Epithelial cell of proximal tubule (primary cell): ENCODE measurements around the gene POLR2J. TPM values are rescaled to one million over a fixed set of nuclear protein-coding genes. Genes with fewer than 3 reads are reported as not detected.
A peak's percentile ranks its signal among the peaks of the same experiment; 100 is the strongest.

ENCODE experiments used
- DNase-seq: peaks from one replicate; pipeline ENCODE4 v3.0.0-alpha.2; 2011; ENCODE audit warnings: low read depth
- H3K4me3 ChIP-seq: 2 replicates; pipeline ENCODE4 v1.5.1; 2011; ENCODE audit warnings: low read depth, mild to moderate bottlenecking, low read length
- total RNA-seq: library from RNA; depleted of rRNA; stranded (reverse); fragments of >200 nt; gene quantifications from 2 replicates; pipeline ENCODE4 v1.2.3, GENCODE V29; 2015
- TF ChIP-seq, protein P1 (sequence below): conservative IDR thresholded peaks from 2 replicates; pipeline ENCODE4 v1.5.1; 2012; ENCODE audit warnings: low read depth, mild to moderate bottlenecking, low read length

Gene POLR2J
- total RNA-seq, 1 donor from 2014 or later, result 32.8 TPM

DNA sequence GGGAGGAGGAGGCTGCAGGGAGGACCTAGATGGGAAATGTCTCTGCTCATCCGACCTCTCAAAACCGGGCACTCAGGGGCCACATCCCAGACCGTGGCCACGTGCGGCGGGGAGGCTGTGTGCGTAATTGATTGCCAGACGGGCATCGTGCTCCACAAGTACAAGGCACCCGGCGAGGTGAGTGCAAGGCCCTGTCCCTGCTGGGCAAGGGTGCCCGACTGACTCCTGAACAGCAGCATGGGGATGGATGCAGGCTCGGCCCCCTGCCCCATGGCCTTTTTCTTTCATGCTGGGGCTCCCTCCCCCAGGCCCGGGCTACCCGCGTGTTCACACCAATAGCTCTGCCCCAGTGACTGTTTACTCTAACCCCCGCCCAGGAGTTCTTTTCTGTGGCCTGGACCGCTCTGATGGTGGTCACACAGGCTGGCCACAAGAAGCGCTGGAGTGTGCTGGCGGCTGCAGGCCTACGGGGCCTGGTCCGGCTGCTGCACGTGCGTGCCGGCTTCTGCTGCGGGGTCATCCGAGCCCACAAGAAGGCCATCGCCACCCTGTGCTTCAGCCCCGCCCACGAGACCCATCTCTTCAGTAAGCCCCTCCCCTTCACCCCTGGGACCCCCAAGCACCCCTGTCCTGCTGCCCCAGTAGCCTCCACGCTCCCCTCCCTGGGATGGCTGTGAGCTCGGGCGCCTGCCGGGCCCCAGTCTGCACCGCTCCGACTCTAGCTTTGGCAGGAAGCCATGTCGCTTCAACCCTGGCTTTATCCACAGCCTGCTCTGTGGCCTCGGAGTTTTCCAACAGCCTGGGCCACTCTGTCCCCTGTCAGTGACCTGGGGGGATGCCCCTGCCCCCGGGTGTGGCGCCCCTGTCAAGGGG is 10.0 kb downstream of the POLR2J start:
- no peak overlapping the region for H3K4me3 ChIP-seq
- DNase-seq, result no peak
- TF ChIP-seq, protein P1, sequence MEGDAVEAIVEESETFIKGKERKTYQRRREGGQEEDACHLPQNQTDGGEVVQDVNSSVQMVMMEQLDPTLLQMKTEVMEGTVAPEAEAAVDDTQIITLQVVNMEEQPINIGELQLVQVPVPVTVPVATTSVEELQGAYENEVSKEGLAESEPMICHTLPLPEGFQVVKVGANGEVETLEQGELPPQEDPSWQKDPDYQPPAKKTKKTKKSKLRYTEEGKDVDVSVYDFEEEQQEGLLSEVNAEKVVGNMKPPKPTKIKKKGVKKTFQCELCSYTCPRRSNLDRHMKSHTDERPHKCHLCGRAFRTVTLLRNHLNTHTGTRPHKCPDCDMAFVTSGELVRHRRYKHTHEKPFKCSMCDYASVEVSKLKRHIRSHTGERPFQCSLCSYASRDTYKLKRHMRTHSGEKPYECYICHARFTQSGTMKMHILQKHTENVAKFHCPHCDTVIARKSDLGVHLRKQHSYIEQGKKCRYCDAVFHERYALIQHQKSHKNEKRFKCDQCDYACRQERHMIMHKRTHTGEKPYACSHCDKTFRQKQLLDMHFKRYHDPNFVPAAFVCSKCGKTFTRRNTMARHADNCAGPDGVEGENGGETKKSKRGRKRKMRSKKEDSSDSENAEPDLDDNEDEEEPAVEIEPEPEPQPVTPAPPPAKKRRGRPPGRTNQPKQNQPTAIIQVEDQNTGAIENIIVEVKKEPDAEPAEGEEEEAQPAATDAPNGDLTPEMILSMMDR, result no peak

DNA sequence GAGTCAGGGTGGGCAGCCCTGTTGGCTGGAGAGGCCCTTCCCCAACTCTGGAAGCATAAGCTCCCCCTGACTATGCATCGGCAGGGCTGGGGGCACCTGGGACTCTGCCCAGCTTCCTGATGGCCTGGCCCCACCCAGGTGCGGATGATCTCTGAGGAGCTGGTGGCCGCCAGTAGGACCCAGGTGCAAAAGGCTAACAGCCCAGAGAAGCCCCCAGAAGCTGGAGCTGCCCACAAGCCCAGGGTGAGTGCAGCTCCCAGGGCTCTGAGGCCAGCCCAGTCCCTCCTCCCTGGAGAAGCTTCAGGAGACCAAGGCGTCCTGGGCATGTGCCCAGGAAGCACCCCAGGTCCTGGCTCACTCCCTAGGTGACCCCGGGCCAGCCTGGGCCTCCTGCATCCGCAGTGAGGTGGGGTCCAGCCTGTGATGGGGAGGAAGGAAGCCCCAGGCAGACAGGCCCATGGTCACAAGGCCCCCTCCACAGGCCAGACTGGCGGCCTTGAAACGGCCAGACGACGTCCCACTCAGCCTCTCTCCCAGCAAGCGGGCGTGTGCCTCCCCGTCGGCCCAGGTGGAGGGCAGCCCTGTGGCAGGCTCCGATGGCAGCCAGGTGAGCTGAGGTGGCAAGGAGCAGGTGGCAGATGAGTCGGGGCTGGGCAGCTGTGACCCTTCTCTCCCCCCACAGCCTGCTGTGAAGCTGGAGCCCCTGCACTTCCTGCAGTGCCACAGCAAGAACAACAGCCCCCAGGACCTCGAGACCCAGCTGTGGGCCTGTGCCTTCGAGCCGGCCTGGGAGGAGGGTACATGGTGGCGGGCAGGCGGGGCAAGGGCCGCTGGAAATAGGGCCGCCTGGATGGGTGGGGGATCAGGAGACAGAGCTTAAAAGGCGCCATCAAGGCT is 10.9 kb downstream of the POLR2J start:
- DNase-seq, result no peak
- H3K4me3 ChIP-seq, result no peak overlapping the region
- TF ChIP-seq, protein P1, result no peak

DNA sequence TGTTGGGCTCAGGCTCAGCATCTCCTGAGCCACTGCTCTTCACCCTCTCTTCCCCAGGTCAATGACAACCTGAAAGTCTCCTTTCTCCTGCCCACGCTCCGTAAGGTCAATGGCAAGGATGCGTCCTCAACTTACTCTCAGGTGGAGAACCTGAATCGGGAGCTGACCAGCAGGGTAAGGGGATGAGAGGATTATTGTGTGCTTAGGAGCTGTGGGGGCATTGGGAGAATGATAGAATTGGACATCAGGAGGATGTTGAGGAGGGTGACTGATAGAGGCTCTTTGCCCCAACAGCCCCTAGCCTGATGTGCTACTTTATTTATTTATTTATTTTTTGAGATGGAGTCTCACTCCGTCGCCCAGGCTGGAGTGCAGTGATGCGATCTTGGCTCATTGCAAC is 12.6 kb downstream of the POLR2J start:
- no peak overlapping the region for H3K4me3 ChIP-seq

DNA sequence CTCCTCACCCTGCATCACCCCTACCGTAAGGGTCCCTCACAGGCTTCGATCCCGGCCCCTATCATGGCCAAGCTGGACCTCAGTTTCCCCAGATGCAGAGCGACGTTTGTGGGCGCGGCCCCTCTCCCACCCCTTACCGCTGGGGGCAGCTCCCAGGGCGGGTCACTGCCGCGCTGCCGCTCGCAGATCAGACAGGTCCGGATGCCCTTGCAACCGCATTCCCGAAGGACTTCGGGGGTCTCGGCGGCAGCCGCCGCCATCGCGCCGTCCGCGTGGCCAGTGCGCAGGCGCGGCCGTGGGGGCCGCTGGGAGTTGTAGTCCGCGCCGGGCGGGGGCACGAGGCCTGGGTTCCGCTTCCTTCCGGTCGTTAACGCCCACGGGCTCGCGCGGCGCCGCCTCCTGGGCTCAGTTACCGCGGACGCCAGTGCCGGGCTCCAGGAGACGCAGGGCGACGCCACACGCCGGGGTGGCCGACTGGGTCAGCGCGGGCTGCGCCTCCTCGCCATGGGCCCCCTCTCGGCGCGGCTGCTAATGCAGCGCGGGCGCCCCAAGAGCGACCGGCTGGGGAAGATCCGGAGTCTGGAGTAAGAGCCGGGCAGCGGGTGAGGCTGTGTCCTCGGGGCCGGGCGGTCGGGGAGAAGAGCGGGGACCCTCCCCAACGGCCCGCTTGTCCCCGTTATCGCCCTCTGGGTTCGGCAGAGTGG is 14.0 kb downstream of the POLR2J start, which contains the start of the genes ALKBH4 and LRWD1:
Gene ALKBH4, minus strand, starts transcription at position 287 of the 704 bp plus-strand sequence. Its CDS starts 27 bp downstream, at position 260.
Gene LRWD1, plus strand, starts transcription at position 408 of the 704 bp plus-strand sequence. Its CDS starts 97 bp downstream, at position 505.
- TF ChIP-seq, protein P1, result peak; percentile 10
- DNase-seq, result no peak
- H3K4me3 ChIP-seq, result peak within 1 kb of the TSS; percentile 100

More for the DNA sequence above, 12.6 kb downstream of the POLR2J start:
- no peak for DNase-seq
- TF ChIP-seq, protein P1, result no peak

DNA sequence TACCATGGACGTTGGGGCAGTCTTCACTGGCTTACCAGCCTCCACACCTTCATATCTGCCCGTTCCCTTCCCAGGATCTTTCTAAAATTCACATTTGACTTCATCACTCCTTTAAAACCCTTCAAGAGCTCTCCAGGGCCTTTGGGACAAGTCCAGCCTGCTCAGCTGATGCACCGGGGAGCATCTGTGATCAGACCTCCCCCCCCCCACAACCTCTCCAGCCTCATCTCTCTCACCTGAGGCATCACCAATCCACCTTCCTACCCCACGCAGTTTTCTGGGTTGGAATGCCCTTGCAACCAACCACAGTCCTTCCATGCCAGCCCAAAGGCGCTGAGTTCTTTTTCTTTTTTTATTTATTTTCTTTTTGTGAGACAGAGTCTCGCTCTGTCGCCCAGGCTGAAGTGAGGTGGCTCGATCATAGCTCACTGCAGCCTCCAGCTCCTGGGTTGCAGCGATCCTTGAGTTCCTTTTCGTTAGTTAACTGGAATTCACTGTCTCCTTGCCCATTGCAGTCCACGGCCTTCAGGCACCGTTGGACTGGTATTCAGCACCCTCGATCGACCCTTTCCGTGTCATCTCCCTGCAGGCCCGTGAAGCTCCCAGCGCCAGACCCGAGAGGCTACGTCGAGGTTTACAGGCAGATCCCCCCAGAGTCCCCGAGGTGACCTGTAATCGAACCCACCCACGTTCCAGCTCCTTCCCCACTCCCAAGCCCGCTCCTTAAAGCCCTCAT is 14.7 kb downstream of the POLR2J start:
- TF ChIP-seq, protein P1, result no peak
- DNase-seq, result no peak

DNA sequence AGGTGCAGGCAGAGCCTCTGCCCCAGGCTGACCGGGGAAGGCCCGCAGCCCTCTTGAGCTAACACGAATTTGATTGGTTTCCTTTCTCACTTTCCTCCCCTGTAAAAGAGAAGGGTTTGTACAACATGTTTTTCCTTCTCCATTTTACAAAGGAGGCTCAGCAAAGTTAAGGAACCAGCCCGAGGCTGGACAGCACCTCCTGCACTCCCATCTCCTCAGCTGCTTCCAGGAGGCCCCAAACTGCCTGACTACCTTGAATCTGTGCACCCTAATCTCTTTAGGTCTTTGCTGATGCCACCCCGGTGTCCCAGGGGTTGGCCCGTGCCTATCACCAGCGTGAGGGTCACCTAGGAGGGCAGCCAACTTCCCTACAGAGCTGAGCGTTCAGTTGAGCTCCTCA is 18.3 kb downstream of the POLR2J start:
- DNase-seq, result no peak
- H3K4me3 ChIP-seq, result no peak overlapping the region
- TF ChIP-seq, protein P1, result no peak

More for the DNA sequence above, 14.7 kb downstream of the POLR2J start:
- peak overlapping the region; percentile 100 for H3K4me3 ChIP-seq
